ENCODE data around the gene BRS3.

Gene BRS3

DNA sequence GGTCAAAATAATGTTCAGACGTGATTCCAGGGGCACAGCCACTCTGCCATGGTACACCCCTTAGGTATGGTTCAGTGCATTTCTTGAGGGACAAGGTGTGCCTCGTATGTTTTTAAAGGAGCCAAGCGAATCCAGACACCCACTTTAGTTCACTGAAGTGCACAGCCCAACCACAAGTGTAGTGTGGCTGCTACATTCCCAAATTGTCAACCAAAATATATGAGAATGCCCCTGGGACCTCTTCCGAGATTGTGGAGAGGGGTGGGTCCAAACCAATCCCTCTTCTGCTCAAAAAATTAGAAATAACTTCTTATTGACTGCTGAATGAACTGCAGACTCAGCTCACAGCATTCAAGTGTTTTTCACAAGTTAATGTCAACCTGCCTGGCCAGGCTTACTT is 7.4 kb upstream of the BRS3 start:
- TF ChIP-seq, protein P1, sequence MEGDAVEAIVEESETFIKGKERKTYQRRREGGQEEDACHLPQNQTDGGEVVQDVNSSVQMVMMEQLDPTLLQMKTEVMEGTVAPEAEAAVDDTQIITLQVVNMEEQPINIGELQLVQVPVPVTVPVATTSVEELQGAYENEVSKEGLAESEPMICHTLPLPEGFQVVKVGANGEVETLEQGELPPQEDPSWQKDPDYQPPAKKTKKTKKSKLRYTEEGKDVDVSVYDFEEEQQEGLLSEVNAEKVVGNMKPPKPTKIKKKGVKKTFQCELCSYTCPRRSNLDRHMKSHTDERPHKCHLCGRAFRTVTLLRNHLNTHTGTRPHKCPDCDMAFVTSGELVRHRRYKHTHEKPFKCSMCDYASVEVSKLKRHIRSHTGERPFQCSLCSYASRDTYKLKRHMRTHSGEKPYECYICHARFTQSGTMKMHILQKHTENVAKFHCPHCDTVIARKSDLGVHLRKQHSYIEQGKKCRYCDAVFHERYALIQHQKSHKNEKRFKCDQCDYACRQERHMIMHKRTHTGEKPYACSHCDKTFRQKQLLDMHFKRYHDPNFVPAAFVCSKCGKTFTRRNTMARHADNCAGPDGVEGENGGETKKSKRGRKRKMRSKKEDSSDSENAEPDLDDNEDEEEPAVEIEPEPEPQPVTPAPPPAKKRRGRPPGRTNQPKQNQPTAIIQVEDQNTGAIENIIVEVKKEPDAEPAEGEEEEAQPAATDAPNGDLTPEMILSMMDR (IDR thresholded peaks at IDR 0.05; ENCODE audit: control extremely low read depth, extremely low read depth, low read depth, missing control alignments): no peak
- no peak for DNase-seq (ENCODE audit: extremely low spot score)
- CTCF ChIA-PET: no interaction called here
- POLR2A ChIA-PET: no interaction called here

DNA sequence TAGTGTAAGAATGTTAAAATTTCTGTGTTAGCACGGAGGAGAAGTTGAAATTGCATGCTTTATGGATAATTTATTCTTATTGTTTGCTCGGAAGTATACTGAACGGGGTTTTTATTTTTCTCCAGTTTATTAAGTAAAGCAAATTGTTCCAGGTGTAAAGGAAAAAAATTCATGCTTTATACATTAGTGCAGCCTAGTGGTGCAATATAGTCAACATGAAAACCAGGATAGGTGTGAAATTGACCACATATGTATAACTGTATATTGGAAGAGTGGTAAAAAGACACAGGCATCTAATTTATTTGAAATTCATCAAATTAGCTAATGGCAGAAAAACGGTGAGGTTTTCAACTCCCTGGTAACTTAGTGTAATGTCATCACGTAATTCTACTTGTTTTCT is 959 bp downstream of the BRS3 start:
- CTCF ChIA-PET: no interaction called here
- POLR2A ChIA-PET: no interaction called here
- TF ChIP-seq, protein P1 (IDR thresholded peaks at IDR 0.05; ENCODE audit: control extremely low read depth, extremely low read depth, low read depth, missing control alignments): no peak
- no peak for DNase-seq (ENCODE audit: extremely low spot score)

DNA sequence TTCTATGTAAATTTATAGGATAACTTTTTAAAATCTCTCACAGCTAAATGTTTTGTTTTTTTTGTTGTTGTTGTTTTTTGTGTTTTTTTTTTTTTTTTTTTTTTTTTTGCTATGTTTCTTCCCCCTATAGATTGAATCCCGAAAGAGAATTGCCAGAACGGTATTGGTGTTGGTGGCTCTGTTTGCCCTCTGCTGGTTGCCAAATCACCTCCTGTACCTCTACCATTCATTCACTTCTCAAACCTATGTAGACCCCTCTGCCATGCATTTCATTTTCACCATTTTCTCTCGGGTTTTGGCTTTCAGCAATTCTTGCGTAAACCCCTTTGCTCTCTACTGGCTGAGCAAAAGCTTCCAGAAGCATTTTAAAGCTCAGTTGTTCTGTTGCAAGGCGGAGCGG is 4.1 kb downstream of the BRS3 start:
- TF ChIP-seq, protein P1 (IDR thresholded peaks at IDR 0.05; ENCODE audit: control extremely low read depth, extremely low read depth, low read depth, missing control alignments): no peak
- ChIA-PET CTCF (no interaction called here), POLR2A (no interaction called here)
- no peak for DNase-seq (ENCODE audit: extremely low spot score)

DNA sequence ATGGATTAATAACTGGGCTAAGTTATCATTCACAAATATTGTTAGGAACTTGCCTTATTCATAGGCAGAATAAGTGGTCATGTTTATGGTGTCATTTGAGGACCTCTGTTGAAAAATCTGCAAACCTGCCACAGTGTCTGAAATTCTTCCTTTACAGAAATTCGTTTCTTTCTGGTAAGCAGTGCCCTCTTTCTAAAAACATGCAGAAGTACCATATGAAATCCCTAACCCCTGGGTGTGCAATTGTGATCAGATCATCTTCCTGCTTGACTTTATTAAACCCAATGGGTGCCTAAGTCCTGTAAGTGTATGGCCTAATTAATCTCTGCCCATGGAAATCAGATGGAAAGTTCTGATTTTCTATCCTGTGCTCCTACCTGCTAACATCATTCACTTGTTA is 5.3 kb downstream of the BRS3 start:
- no peak for DNase-seq (ENCODE audit: extremely low spot score)
- POLR2A ChIA-PET: no interaction called here

DNA sequence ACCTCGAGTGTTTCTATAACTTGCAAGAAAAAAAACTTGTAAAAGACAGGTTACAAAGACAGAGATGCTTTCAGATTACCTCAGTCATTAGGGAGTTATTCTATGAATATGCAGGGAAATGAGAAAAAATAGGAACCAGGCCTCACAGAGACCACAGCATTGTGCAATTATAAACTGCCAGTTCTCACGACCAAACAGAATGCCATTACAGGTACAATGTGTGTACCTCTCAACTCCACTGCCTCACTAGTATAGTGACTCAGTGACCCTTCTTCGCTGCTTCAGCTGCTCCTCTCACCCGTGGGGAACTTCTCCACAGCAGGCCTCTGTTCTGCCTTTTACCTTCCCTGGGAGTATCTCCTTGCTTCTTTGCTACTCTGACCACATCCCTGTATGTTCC is 7.3 kb downstream of the BRS3 start:
- TF ChIP-seq, protein P1 (IDR thresholded peaks at IDR 0.05; ENCODE audit: control extremely low read depth, extremely low read depth, low read depth, missing control alignments): no peak
- POLR2A ChIA-PET: no interaction called here
- CTCF ChIA-PET: no interaction called here
- no peak for DNase-seq (ENCODE audit: extremely low spot score)

More for the DNA sequence above, 5.3 kb downstream of the BRS3 start:
- CTCF ChIA-PET: no interaction called here
- TF ChIP-seq, protein P1 (IDR thresholded peaks at IDR 0.05; ENCODE audit: control extremely low read depth, extremely low read depth, low read depth, missing control alignments): no peak

DNA sequence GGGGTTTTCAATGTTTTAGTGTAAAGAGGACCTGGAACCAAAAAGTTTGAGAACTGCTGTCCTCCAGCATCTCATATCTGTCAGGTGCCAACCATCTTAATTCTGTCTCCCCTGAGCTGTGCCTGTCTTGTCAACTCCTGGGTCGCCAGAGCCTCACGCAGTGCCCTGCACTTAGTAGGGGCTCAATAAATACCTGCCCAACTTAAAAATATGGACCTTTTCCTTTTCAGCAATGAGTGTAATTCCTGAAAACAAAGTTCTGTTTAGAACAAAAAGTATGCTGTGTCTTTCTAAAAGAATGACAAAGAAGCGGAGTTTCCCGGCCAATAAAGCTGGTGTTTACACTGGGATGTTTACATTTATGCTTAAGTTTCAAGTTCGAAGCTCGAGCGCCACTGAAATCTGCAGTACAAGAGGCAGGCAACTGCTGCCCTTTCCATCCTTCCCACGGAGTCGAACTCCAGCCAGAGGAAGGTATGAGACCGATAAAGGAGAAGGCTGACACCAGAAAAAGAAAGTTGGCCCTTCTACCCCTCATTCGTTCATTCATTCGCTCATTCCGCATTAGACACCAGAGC is 8.5 kb downstream of the BRS3 start:
- DNase-seq (ENCODE audit: extremely low spot score): no peak
- POLR2A ChIA-PET: interaction anchor here (0.7 kb wide), 1 partner anchor 198 kb away, joined by 3 read pairs; no protein-coding TSS in a partner anchor
- TF ChIP-seq, protein P1 (IDR thresholded peaks at IDR 0.05; ENCODE audit: control extremely low read depth, extremely low read depth, low read depth, missing control alignments): no peak
- CTCF ChIA-PET: no interaction called here

Data from GM10248 (cell line).